GM15510 (cell line): ENCODE data around the gene PITRM1.

Source experiments
- POLR2A ChIP-seq: IDR thresholded peaks from 3 replicates; pipeline ENCODE4 v1.6.1; 2011; ENCODE audit warnings: borderline replicate concordance; ENCODE audit not compliant: insufficient read length; ENCODE audit errors: extremely low read depth

PITRM1 gene

GRCh38 chr10:3096149-3096548 is 76.4 kb downstream of the PITRM1 start:
- no peak for TF ChIP-seq POLR2A

- TF ChIP-seq POLR2A = no peak
Observed at GRCh38 chr10:3095373-3096139, 77.0 kb downstream of the PITRM1 start.

DNA sequence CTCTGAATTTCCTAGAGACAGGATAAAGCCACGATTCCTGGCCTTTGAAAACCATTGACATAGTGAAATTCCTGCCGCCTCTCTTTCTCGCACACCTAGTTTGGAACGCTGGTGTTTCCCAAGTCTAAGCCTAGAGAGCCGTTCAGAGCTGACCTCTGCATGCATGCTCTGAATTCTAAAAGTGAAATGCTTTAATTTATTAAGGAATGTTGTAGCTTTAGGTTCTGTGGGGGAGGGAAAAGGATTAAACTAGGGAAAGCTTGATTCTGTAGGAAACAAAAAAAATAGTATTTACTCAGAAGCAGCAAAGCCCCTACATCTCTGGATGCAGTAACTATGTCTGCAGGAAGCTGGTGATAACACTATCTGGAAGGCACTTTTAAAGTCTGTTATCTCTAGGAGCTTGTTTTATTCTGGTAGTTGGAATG is 78.0 kb downstream of the PITRM1 start:
- TF ChIP-seq POLR2A = no peak

- no peak for TF ChIP-seq POLR2A
Observed at GRCh38 chr10:3093996-3094395, 78.6 kb downstream of the PITRM1 start.

- TF ChIP-seq POLR2A = no peak
Observed at GRCh38 chr10:3091921-3092320, 80.7 kb downstream of the PITRM1 start.

DNA sequence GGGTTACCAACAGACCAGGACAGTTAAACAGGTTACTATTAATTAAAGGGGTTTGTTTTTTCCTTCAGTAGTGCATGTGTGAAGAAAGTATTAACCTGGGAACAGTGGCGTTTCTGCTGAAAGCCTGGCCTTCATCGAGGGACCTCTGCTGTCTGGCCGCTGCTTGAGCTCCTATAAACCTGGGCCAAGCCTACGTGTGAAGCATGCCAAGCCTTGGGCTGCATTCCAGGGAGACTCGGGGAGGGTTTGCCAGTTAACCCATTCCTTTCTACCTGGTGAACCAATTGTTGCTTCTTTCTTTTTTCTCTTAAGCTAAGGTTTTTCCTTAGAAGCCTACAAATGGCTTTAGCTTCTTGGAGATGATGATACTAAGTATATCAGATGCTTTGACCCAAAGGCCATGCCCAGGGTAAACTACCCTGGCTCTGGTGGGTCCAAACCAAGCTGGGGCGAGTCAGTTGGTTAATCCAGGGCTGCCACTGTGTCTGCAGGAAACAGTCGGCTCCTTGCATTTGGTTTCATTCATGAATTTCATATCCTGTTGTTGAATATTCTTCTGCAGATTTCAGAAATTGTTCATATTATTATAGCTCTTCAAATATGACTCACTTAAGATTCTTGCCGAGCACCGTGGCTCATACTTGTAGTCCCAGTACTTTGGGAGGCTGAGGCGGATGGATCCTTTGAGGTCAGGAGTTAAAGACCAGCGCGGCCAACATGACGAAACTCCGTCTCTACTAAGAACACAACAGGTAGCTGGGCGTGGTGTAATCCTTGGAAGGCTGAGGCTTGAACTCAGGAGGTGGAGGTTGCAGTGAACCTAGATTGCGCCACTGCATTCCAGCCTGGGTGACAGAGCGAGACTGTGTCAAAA is 81.4 kb downstream of the PITRM1 start:
- TF ChIP-seq POLR2A = no peak

DNA sequence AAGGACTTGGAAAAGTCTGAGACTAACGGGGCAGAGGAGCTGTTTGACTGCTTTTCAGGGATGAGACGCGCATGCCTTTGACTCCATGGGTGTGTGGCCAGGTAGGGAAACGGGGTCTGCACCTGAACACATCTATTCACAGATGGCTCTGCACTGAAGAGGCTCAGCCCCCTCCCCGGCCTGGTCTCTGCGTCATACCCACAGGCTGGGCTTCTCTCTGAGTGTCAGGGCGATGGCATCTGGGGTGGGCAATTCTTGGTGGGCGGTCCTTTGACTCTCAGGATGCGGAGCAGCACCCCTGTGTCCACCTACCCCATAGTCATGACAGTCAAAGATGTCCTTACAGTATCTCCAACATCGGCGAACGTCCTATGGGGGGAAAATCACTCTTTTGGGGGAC is 82.2 kb downstream of the PITRM1 start:
- TF ChIP-seq POLR2A = no peak
